Right ventricle myocardium superior (tissue), 1 donor: ENCODE results near the gene RPLP2. TPM values are rescaled to one million over a fixed set of nuclear protein-coding genes. Genes with fewer than 3 reads are reported as not detected.
A peak's percentile ranks its signal among the peaks of the same experiment; 100 is the strongest.

Experiments
- ATAC-seq: fragments of 200-7000 bp; cut with Tn5 transposase; one replicate; pipeline ENCODE4 v1.9.1; 2020; ENCODE audit warnings: mild to moderate bottlenecking; ENCODE audit not compliant: poor library complexity
- DNase-seq: peaks from one replicate; pipeline ENCODE4 v3.0.0-alpha.2; 2020
- intact Hi-C: fragments of 100-400 bp; cut with DNase I; formaldehyde crosslinking; loops from one replicate; pipeline ENCODE4 v1.11.2; 2022
- total RNA-seq: library from RNA; stranded (reverse); fragmentation: NEBNext Ultra II Directional; extraction: Animal tissue kit (Norgen Biotek cat#: 25700); gene quantifications from one replicate; pipeline ENCODE4 v1.2.1, GENCODE V29; 2021
- donor health status: DM: no; HTN: yes; CAD: no; lungs with severe emphysema.

Gene RPLP2
- total RNA-seq, 1 donor from 2014 or later = 982 TPM

- intact Hi-C loops = no loop called here
- no peak for DNase-seq
- ATAC-seq = no peak
Measured at GRCh38 chr11:772429-773390, 37.1 kb upstream of the RPLP2 start.

DNA sequence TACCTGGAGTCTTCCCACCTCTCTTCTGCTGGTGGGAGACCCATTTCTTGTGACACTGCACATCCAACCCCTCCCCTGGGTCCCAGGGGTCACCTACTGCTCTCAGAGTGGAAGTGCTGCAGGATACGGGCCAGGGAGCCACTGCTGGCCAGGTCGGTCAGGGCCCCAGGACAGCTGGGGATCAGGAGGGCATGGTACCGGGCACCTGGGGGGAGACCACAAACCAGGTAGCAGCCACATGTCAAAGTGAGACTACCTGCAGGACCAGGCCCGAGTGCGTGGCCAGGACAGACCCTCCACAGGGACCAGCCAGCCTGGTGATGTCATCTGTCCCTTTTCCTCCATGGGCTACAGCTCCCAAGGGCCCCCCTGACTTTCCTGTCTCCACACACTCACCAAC is 36.3 kb upstream of the RPLP2 start:
- no peak for DNase-seq
- intact Hi-C loops = no loop called here
- ATAC-seq = no peak

DNA sequence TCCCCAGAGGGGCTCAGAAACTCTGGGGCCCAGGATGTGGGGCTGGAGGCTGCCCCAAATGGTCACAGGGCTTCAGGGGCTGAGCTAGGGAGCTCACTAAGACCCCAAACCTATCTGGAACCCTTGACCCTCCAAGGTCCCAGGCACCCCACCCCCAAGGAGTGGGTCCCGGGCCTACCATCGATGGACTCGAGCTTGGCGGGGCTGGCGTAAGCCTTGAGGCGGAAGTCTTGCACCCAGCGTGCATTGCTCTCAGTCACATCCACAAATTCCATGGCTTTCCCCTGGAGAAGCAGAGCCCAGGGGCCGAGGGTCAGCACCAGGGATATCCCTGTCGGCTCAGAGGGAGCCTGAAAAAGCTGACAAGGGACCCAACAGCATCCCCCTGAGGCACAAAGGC is 35.9 kb upstream of the RPLP2 start:
- ATAC-seq = no peak
- intact Hi-C loops = no loop called here
- no peak for DNase-seq

DNA sequence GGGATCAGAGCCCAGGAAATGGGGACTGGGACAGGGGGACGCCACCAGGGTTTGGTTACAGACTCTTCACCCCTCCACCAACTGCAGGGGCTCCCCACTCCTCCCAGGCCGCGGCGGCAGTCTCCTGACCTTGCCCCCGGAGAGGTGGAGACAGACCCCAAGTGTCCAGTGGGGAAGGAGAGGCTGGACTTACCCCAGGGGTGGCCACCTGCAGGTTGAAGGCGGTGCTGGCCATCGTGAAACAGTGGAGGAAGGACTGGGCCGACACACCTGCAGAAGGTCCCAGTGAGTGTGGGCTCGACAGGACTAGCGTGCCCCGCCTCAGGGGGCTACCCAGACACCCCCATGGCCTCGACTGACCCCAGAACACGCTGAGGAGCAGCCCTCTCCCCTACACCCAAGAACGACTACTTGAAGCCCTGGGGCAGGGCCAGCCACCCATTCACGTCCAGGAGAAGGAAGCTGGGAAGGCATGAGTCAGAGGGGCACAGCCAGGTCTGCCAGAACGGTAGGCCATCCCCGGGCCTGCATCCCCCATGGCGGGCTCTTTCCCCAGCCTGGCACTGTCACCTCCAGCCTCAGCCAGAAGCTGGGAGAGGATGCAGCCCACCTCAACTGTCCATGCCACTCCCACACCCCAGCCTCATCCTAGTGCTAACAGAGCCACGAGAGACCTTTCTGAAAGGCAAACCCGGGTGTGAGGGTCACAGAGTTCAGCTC is 34.7 kb upstream of the RPLP2 start:
- DNase-seq (no peak), ATAC-seq (no peak)
- intact Hi-C loops = no loop called here

- DNase-seq (no peak), ATAC-seq (no peak)
- intact Hi-C loops = no loop called here
Measured at GRCh38 chr11:776263-776560, 33.6 kb upstream of the RPLP2 start.

GRCh38 chr11:776561-777287 is 33.0 kb upstream of the RPLP2 start:
- intact Hi-C loops = no loop called here
- ATAC-seq (peak; percentile 48), DNase-seq (no peak)

- intact Hi-C loops = no loop called here
- DNase-seq = peak; percentile 96
- ATAC-seq = peak; percentile 96
Measured at GRCh38 chr11:777288-778255, 32.2 kb upstream of the RPLP2 start, which contains the start of gene GATD1. GATD1 (minus strand) TSS chr11:777487; CDS start chr11:777462, 25 bp downstream.

DNA sequence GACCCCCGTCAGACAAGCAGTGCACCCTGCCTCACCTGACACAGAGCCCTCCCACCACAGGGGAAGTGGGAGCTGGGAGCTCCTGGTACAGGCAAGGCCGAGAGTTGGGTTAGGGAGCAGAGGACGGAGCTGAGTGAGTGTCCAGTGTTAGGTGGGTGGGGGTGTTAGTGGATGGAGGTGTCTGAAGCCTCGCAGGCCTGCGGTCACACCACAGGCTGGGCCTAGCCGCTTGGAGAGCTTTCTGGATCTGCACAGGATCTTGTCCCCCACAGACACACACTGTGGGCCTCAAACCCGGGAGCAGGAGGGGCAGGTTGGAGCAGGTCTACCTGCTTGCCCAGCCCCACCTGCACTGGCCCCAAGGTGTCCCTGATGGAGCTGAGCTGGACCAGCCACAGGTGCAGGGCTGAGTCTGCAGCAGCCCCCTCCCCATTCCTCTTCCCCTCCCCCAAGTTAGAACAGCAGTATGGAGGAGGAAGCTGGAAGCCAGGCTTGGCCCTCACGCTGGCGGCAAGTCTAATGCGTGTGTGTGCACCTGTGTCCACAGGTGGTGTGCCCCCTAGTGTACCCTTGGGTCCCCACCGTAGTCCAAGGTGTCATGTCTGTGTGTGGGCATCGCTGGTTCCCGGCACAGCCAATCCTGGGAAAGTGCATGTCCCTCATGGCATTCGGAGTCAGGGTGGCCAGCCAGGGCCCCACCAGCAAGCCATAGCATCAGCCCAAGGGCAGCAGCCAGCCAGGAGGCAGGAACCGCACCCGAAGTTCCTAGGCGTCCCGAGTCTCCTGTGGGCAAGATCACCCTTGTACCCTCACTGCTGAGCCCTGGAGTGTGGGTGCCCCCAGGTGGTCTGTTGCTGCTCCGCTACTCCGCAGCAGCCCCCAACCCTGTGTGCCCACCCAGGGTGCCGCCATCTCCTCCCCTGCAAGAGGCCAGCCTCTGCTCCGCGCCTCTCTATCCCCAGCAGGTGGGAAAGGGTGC is 30.5 kb upstream of the RPLP2 start:
- ATAC-seq = no peak
- intact Hi-C loops = no loop called here
- DNase-seq = no peak

DNA sequence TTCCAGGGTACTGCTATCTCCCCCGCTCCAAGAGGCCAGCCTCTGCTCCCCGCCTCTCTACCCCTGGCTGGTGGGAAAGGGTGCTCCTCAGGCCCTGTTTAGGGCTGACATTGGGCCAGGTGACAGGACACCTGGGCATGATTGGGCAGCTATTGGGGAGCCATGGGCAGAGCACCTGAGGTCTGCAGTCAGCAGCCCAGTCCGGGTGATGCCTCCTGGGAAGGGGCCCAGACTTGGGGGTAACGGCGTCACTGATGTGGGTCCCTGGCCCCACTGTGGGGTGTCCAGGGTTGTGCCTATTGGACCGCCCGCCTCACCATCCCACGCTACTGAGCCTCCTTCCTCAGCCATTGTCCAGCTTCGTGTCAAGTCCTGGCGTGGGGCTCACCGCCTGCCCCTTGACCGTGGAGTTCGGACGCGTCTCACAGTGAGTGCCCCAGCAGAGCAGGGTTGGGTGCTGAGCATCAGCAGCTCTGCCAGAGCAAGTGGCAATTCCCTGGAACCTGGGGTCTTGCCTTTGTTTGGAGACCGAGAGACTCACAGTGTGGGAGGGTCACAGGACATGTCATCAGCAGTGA is 29.7 kb upstream of the RPLP2 start:
- ATAC-seq (no peak), DNase-seq (no peak)
- intact Hi-C loops = no loop called here

- ATAC-seq = no peak
- intact Hi-C loops = no loop called here
- DNase-seq = no peak
Measured at GRCh38 chr11:782264-783174, 27.2 kb upstream of the RPLP2 start.

GRCh38 chr11:783581-784015 is 26.2 kb upstream of the RPLP2 start:
- ATAC-seq (peak; percentile 86), DNase-seq (peak; percentile 83)
- intact Hi-C loops = no loop called here

GRCh38 chr11:786235-787083 is 23.3 kb upstream of the RPLP2 start:
- intact Hi-C loops = no loop called here
- DNase-seq = no peak

DNA sequence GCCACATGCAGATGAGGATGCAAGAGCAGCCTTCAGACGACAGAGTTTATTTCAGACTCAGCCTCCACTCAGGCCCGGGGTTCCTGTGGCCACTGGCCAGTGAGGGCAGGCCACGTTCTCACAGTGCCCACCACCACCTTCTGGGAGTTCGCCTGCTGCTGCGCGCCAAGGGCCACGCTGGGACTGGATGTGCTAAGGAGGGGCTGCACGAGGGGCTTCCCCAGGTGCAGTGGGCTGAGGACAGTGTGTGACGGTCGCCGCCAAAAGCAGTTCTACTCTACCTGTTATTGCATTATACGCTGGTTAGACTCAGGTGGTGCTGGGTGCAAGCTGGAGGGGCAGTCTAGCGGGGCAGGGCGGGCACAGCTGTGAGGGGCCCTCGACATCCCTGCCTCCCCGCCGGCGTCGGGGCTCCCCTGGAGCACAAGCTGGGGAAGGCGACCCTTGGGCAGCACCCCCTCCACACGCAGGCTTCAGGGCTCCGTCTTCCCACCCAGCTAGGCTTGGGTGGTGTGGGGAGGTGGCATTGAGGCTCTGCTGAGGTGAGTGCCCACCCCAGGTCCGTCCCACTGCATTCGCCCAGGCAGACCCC is 22.6 kb upstream of the RPLP2 start:
- ATAC-seq (no peak), DNase-seq (no peak)
- intact Hi-C loops = no loop called here

More at GRCh38 chr11:786235-787083, 23.3 kb upstream of the RPLP2 start:
- ATAC-seq = no peak

GRCh38 chr11:788009-788640 is 21.6 kb upstream of the RPLP2 start:
- intact Hi-C loops = no loop called here
- DNase-seq (no peak), ATAC-seq (no peak)
